ENCODE results near the gene KRT76.

DNA sequence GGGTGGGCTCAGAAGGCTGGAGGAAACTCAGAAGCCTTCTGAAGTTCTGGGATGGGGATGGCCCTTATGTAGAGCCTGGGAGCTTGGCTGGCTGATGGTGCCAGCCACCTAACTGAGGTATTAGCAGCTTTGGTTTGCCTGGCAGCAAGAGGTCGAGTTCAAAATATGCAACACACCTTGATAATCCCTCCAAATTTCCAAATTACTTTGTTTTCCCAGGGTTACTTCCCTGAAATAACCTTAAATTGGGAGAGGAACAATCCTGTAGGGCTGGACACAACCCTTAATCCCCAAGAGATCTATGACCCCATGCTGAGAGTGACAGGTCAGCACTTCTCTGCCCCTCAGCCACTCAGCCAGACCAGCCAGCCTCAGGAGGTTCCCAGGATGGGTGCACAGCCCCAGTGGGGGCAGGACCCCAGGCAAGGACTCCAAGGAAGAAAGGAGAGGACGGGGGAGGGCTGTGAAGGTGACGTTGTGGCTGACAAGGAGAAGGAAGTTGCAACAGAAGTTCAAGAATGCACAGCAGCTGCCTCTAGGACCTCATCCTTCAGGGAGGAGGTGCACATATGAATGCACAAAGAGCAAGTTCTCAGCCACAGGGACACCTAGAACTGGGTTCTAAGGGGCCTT, 55.2 kb downstream of the KRT76 start:
- no peak for TF ChIP-seq POLR2AphosphoS5 (IDR thresholded peaks at IDR 0.05; ENCODE audit: low read depth, low read length)
- no peak for TF ChIP-seq POLR2A (IDR thresholded peaks at IDR 0.05; ENCODE audit: borderline replicate concordance, extremely low read depth, insufficient read depth, insufficient read length)
